IPS-18c (cell line): ENCODE data around the gene PTGFR.

Source experiments
- H3K4me3 ChIP-seq: 2 replicates; pipeline ENCODE4 v1.7.0; 2013; ENCODE audit warnings: low read depth, mild to moderate bottlenecking, low read length, moderate library complexity; ENCODE audit not compliant: insufficient read depth
- H3K9me3 ChIP-seq: one replicate; pipeline ENCODE4 v1.6.1; 2013; ENCODE audit warnings: mild to moderate bottlenecking, low read length, moderate library complexity; ENCODE audit not compliant: control insufficient read depth, insufficient read depth

The PTGFR gene

GRCh38 chr1:78490861-78491450 is at the start of gene PTGFR:
PTGFR (plus strand) TSS chr1:78490974; CDS start chr1:78492744, 1,770 bp downstream.
- H3K4me3 ChIP-seq = peak within 1 kb of the TSS; percentile 60
- H3K9me3 ChIP-seq = no peaks in the 10 kb centered on the region

GRCh38 chr1:78441921-78442320 is 48.9 kb upstream of the PTGFR start:
- Histone ChIP-seq H3K4me3 (no peak overlapping the region), H3K9me3 (no peaks in the 10 kb centered on the region)

GRCh38 chr1:78447086-78447485 is 43.7 kb upstream of the PTGFR start:
- Histone ChIP-seq H3K9me3 (no peaks in the 10 kb centered on the region), H3K4me3 (no peak overlapping the region)

GRCh38 chr1:78464449-78464891 is 26.3 kb upstream of the PTGFR start:
- H3K4me3 ChIP-seq = no peak overlapping the region

GRCh38 chr1:78465143-78465542 is 25.6 kb upstream of the PTGFR start:
- Histone ChIP-seq H3K9me3 (no peaks in the 10 kb centered on the region), H3K4me3 (no peak overlapping the region)

More at GRCh38 chr1:78464449-78464891, 26.3 kb upstream of the PTGFR start:
- no peaks in the 10 kb centered on the region for H3K9me3 ChIP-seq

GRCh38 chr1:78468521-78468920 is 22.3 kb upstream of the PTGFR start:
- Histone ChIP-seq H3K4me3 (no peak overlapping the region), H3K9me3 (no peaks in the 10 kb centered on the region)

GRCh38 chr1:78469576-78469975 is 21.2 kb upstream of the PTGFR start:
- no peak overlapping the region for H3K4me3 ChIP-seq
- H3K9me3 ChIP-seq = no peaks in the 10 kb centered on the region

- no peak overlapping the region for H3K4me3 ChIP-seq
- H3K9me3 ChIP-seq = no peaks in the 10 kb centered on the region
Observed at GRCh38 chr1:78471890-78472620, 18.7 kb upstream of the PTGFR start.

GRCh38 chr1:78472851-78473496 is 17.8 kb upstream of the PTGFR start:
- Histone ChIP-seq H3K4me3 (no peak overlapping the region), H3K9me3 (no peaks in the 10 kb centered on the region)

GRCh38 chr1:78474092-78474491 is 16.7 kb upstream of the PTGFR start:
- H3K9me3 ChIP-seq = no peaks in the 10 kb centered on the region

GRCh38 chr1:78475888-78476610 is 14.7 kb upstream of the PTGFR start:
- H3K9me3 ChIP-seq = no peaks in the 10 kb centered on the region
- H3K4me3 ChIP-seq = no peak overlapping the region

More at GRCh38 chr1:78474092-78474491, 16.7 kb upstream of the PTGFR start:
- H3K4me3 ChIP-seq = no peak overlapping the region

- no peak overlapping the region for H3K4me3 ChIP-seq
- peaks cover 3% of the 10 kb centered on the region for H3K9me3 ChIP-seq
Observed at GRCh38 chr1:78483903-78484302, 6.9 kb upstream of the PTGFR start.

- H3K9me3 ChIP-seq = no peaks in the 10 kb centered on the region
Observed at GRCh38 chr1:78491451-78492071, 787 bp downstream of the PTGFR start.

GRCh38 chr1:78492386-78492950 is 1.7 kb downstream of the PTGFR start:
- Histone ChIP-seq H3K4me3 (no peak overlapping the region), H3K9me3 (no peaks in the 10 kb centered on the region)

More at GRCh38 chr1:78491451-78492071, 787 bp downstream of the PTGFR start:
- H3K4me3 ChIP-seq = peak overlapping the region; percentile 60

- H3K4me3 ChIP-seq = no peak overlapping the region
- H3K9me3 ChIP-seq = no peaks in the 10 kb centered on the region
Observed at GRCh38 chr1:78493451-78493850, 2.7 kb downstream of the PTGFR start.

- H3K4me3 ChIP-seq = no peak overlapping the region
- H3K9me3 ChIP-seq = no peaks in the 10 kb centered on the region
Observed at GRCh38 chr1:78497201-78497600, 6.4 kb downstream of the PTGFR start.

GRCh38 chr1:78500529-78500928 is 9.8 kb downstream of the PTGFR start:
- H3K9me3 ChIP-seq = no peaks in the 10 kb centered on the region
- no peak overlapping the region for H3K4me3 ChIP-seq
